Kidney epithelial cell (primary cell): Measurements from ENCODE around the gene DUSP8. TPM values are rescaled to one million over a fixed set of nuclear protein-coding genes. Genes with fewer than 3 reads are reported as not detected.

Source experiments
- DNase-seq: peaks from one replicate; pipeline ENCODE4 v3.0.0-alpha.2; 2010; ENCODE audit warnings: low read depth
- H3K27me3 ChIP-seq: 2 replicates; pipeline ENCODE4 v1.6.0; 2011; ENCODE audit warnings: low read length; ENCODE audit not compliant: control insufficient read depth, insufficient read depth
- H3K36me3 ChIP-seq: 2 replicates; pipeline ENCODE4 v1.5.1; 2011; ENCODE audit warnings: low read length; ENCODE audit not compliant: control insufficient read depth, insufficient read depth
- H3K4me3 ChIP-seq: 2 replicates; pipeline ENCODE4 v1.5.1; 2011; ENCODE audit warnings: low read depth, mild to moderate bottlenecking, control low read depth, low read length
- CTCF ChIP-seq: IDR thresholded peaks from 2 replicates; pipeline ENCODE4 v1.5.1; 2011; ENCODE audit warnings: mild to moderate bottlenecking, moderate library complexity, low read length, control low read depth, inconsistent platforms; ENCODE audit not compliant: insufficient read depth, poor library complexity, severe bottlenecking
- total RNA-seq: library from RNA; depleted of rRNA; stranded (reverse); fragments of >200 nt; gene quantifications from 2 replicates; pipeline ENCODE4 v1.2.3, GENCODE V29; 2015

DUSP8 gene
- total RNA-seq, 1 donor from 2014 or later = 7.6 TPM

DNA sequence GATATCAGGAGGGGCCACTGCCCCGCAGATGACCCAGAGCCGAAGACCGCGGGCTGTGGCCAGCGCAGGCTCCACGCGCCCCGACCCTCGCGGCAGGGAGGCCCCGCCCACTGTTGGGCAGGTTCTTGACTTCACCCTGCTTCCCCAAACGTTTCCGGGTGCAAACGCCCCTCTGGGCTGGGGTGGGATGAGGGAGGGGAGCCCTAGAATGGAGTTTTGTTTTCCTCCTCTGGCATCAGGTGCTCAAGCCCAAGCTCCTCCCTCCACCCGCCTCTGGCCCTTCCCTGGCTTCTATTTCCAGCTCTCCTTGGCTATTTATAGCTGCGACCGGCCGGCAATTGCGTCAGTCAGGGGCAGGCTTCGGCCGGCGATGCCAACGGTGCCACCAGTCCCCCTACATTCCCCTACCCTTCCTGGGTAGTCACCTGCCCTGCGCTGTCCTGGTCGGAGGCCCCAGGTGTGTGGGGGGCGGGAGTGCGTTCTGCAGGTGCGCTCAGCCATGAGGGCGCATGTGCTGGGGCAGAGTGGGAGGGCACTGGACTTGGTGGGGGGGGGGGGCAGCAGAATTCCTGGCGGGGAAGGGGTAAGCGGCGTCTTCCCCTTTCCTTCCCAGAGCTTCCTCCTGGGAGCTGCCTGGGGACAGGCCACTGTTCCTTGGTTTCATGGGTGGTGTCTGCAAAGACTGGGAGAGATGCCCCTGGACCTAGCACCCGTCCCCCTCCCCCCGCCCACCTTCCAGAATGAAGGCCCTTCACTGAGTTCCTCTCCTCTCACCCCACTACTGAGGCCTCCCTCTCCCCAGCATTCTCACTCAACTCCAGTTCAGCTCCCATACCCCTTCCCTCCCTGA is 23.6 kb downstream of the DUSP8 start:
- peaks cover 52% of the 10 kb centered on the region for H3K27me3 ChIP-seq
- peak overlapping the region; percentile 5 for H3K4me3 ChIP-seq
- no peak for TF ChIP-seq CTCF
- no peak for DNase-seq
- H3K36me3 ChIP-seq = no peaks in the 10 kb centered on the region

GRCh38 chr11:1547467-1548098 is 24.5 kb downstream of the DUSP8 start:
- TF ChIP-seq CTCF = no peak
- DNase-seq = no peak
- Histone ChIP-seq H3K4me3 (no peak overlapping the region), H3K27me3 (peaks cover 53% of the 10 kb centered on the region), H3K36me3 (no peaks in the 10 kb centered on the region)

GRCh38 chr11:1546536-1547466 is 25.3 kb downstream of the DUSP8 start:
- H3K36me3 ChIP-seq = no peaks in the 10 kb centered on the region
- peak; percentile 41 for TF ChIP-seq CTCF
- DNase-seq = no peak
- H3K27me3 ChIP-seq = peaks cover 58% of the 10 kb centered on the region
- H3K4me3 ChIP-seq = peak overlapping the region; percentile 19

DNA sequence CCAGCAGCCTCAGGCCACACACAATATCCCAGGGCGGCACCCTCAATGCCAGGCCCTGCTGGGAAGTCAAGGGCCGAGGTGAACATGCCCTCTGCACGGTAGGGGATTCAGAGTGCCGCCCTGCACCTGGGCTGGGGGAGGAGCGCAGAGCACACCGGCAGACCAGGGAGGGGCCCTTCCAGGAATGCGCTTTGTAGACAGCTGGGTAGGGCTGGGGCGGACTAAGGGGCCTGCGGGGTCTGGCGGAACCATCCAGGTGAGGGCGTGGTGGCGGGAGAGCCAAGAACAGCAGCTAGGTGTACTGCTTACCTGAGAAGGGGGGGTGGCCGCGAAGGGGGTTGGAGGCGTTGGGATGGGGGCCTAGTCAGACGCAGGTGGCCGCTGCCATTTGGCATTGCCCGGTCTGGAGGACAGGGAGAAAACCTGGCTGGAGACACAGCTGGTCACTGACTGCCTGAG is 26.0 kb downstream of the DUSP8 start:
- TF ChIP-seq CTCF = no peak
- no peak for DNase-seq
- Histone ChIP-seq H3K4me3 (no peak overlapping the region), H3K36me3 (no peaks in the 10 kb centered on the region), H3K27me3 (peaks cover 62% of the 10 kb centered on the region)

- H3K27me3 ChIP-seq = peaks cover 62% of the 10 kb centered on the region
- TF ChIP-seq CTCF = no peak
- DNase-seq = no peak
- H3K4me3 ChIP-seq = no peak overlapping the region
- no peaks in the 10 kb centered on the region for H3K36me3 ChIP-seq
Measured at GRCh38 chr11:1545432-1545831, 26.6 kb downstream of the DUSP8 start.
